Left ventricle myocardium inferior (tissue), 1 donor: ENCODE results near the gene MALL. TPM values are rescaled to one million over a fixed set of nuclear protein-coding genes. Genes with fewer than 3 reads are reported as not detected.

Experiments used
- DNase-seq: peaks from one replicate; pipeline ENCODE4 v3.0.0-alpha.2; 2020
- H3K27ac ChIP-seq: fragments of 200-600 bp; replicated peaks from 2 replicates; pipeline ENCODE4 v1.8.0; 2021
- H3K27me3 ChIP-seq: fragments of 200-600 bp; 2 replicates; pipeline ENCODE4 v1.8.0; 2021; ENCODE audit warnings: low read depth
- H3K36me3 ChIP-seq: fragments of 200-600 bp; 2 replicates; pipeline ENCODE4 v1.8.0; 2021
- H3K4me1 ChIP-seq: fragments of 200-600 bp; 2 replicates; pipeline ENCODE4 v1.8.0; 2021
- H3K4me3 ChIP-seq: fragments of 200-600 bp; 2 replicates; pipeline ENCODE4 v1.8.0; 2021; ENCODE audit warnings: mild to moderate bottlenecking, moderate library complexity
- H3K9me3 ChIP-seq: fragments of 200-600 bp; replicated peaks from 2 replicates; pipeline ENCODE4 v1.8.0; 2021
- CTCF ChIP-seq: fragments of 200-600 bp; IDR thresholded peaks from 2 replicates; pipeline ENCODE4 v1.8.0; 2021; ENCODE audit warnings: antibody characterized with exemption, mild to moderate bottlenecking, borderline replicate concordance
- intact Hi-C: fragments of 100-400 bp; cut with micrococcal nuclease; formaldehyde crosslinking; loops from one replicate; pipeline ENCODE4 v1.11.0; 2022
- total RNA-seq: library from RNA; stranded (reverse); fragmentation: NEBNext Ultra II Directional; extraction: Animal tissue kit (Norgen Biotek cat#: 25700); gene quantifications from one replicate; pipeline ENCODE4 v1.2.1, GENCODE V29; 2021
- donor health status: DM: no; HTN: yes; CAD: no; lungs with severe emphysema.

MALL gene
- total RNA-seq, 1 donor from 2014 or later = 11.8 TPM

- intact Hi-C loops = no loop called here
- no peak for TF ChIP-seq CTCF
- peaks cover 16% of the 10 kb centered on the region for H3K9me3 ChIP-seq
Measured at GRCh38 chr2:110106642-110107041, 9.0 kb downstream of the MALL start.

GRCh38 chr2:110105608-110106467 is 9.8 kb downstream of the MALL start:
- Histone ChIP-seq H3K9me3 (peaks cover 10% of the 10 kb centered on the region), H3K4me3 (no peak overlapping the region), H3K27me3 (no peaks in the 10 kb centered on the region), H3K4me1 (peaks cover 56% of the 10 kb centered on the region), H3K27ac (peak overlapping the region; percentile 54), H3K36me3 (no peaks in the 10 kb centered on the region)
- intact Hi-C loops = no loop called here
- no peak for TF ChIP-seq CTCF
- no peak for DNase-seq

More at GRCh38 chr2:110106642-110107041, 9.0 kb downstream of the MALL start:
- Histone ChIP-seq H3K4me1 (peaks cover 50% of the 10 kb centered on the region), H3K27me3 (no peaks in the 10 kb centered on the region), H3K36me3 (no peaks in the 10 kb centered on the region), H3K4me3 (no peak overlapping the region), H3K27ac (peak overlapping the region; percentile 54)
- no peak for DNase-seq

GRCh38 chr2:110105183-110105582 is 10.4 kb downstream of the MALL start:
- intact Hi-C loops = no loop called here
- Histone ChIP-seq H3K4me1 (peaks cover 63% of the 10 kb centered on the region), H3K4me3 (no peak overlapping the region), H3K9me3 (peaks cover 5% of the 10 kb centered on the region), H3K27me3 (no peaks in the 10 kb centered on the region), H3K36me3 (no peaks in the 10 kb centered on the region), H3K27ac (peak overlapping the region; percentile 54)
- no peak for DNase-seq
- TF ChIP-seq CTCF = no peak

- Histone ChIP-seq H3K9me3 (peaks cover 5% of the 10 kb centered on the region), H3K27me3 (no peaks in the 10 kb centered on the region), H3K36me3 (no peaks in the 10 kb centered on the region), H3K4me1 (peaks cover 73% of the 10 kb centered on the region), H3K27ac (peak overlapping the region; percentile 90), H3K4me3 (no peak overlapping the region)
- TF ChIP-seq CTCF = no peak
- intact Hi-C loops = no loop called here
- no peak for DNase-seq
Measured at GRCh38 chr2:110104025-110104771, 11.4 kb downstream of the MALL start.

GRCh38 chr2:110103061-110103961 is 12.3 kb downstream of the MALL start:
- DNase-seq = no peak
- H3K27ac ChIP-seq = peak overlapping the region; percentile 90
- H3K9me3 ChIP-seq = peaks cover 5% of the 10 kb centered on the region
- TF ChIP-seq CTCF = no peak
- intact Hi-C loops = no loop called here
- peaks cover 81% of the 10 kb centered on the region for H3K4me1 ChIP-seq
- H3K27me3 ChIP-seq = no peaks in the 10 kb centered on the region
- H3K36me3 ChIP-seq = no peaks in the 10 kb centered on the region
- H3K4me3 ChIP-seq = no peak overlapping the region
